HepG2 (cell line): ENCODE results near the gene RHOD. TPM values are rescaled to one million over a fixed set of nuclear protein-coding genes. Genes with fewer than 3 reads are reported as not detected.

Source experiments
- ARID4A ChIP-seq: sonication (generic); formaldehyde crosslinking; IDR thresholded peaks from 2 replicates; pipeline ENCODE4 v1.5.0; 2020; ENCODE audit warnings: mild to moderate bottlenecking, missing genetic modification reagents, borderline replicate concordance
- ARNT ChIP-seq: fragments of 450-650 bp; IDR thresholded peaks from 2 replicates; pipeline ENCODE4 v1.6.1; 2017
- ARNTL ChIP-seq: sonication (generic); formaldehyde crosslinking; IDR thresholded peaks from 2 replicates; pipeline ENCODE4 v1.4.0; 2020; ENCODE audit warnings: mild to moderate bottlenecking, missing genetic modification reagents
- DMAP1 ChIP-seq: IDR thresholded peaks from 2 replicates; pipeline ENCODE4 v1.6.1; 2016
- DMTF1 ChIP-seq: sonication (generic); formaldehyde crosslinking; IDR thresholded peaks from 2 replicates; pipeline ENCODE4 v1.4.0; 2020; ENCODE audit warnings: mild to moderate bottlenecking, missing genetic modification reagents
- ESRRA ChIP-seq: sonication (generic); formaldehyde crosslinking; IDR thresholded peaks from 2 replicates; pipeline ENCODE4 v1.5.1; 2020; ENCODE audit warnings: mild to moderate bottlenecking, low read depth, missing genetic modification reagents
- ETV5 ChIP-seq: IDR thresholded peaks from 2 replicates; pipeline ENCODE4 v1.6.1; 2018; ENCODE audit warnings: missing biosample characterization, missing genetic modification reagents, inconsistent platforms, borderline replicate concordance
- GABPA ChIP-seq, 2 experiments: IDR thresholded peaks; 2 replicates each; pipeline ENCODE4 v1.6.1; 2011 to 2016; ENCODE audit warnings: low read depth in 2 of 2, low read length in 1 of 2, missing biosample characterization in 1 of 2, missing genetic modification characterization in 1 of 2
- HNRNPK ChIP-seq: fragments of 200-400 bp; formaldehyde crosslinking; IDR thresholded peaks from 2 replicates; pipeline ENCODE4 v1.6.1; 2018; ENCODE audit warnings: low read length, low read depth, moderate library complexity, mild to moderate bottlenecking; ENCODE audit not compliant: poor library complexity, severe bottlenecking
- IRX3 ChIP-seq: sonication (generic); formaldehyde crosslinking; IDR thresholded peaks from 2 replicates; pipeline ENCODE4 v1.8.1; 2023; ENCODE audit warnings: mild to moderate bottlenecking, low read depth, missing genetic modification reagents, borderline replicate concordance
- MTA3 ChIP-seq: sonication (generic); formaldehyde crosslinking; IDR thresholded peaks from 2 replicates; pipeline ENCODE4 v1.4.0; 2020; ENCODE audit warnings: missing genetic modification reagents
- PAX8 ChIP-seq: sonication (generic); formaldehyde crosslinking; IDR thresholded peaks from 2 replicates; pipeline ENCODE4 v1.8.0; 2022; ENCODE audit warnings: mild to moderate bottlenecking, missing genetic modification reagents, borderline replicate concordance
- RNF2 ChIP-seq: fragments of 450-650 bp; conservative IDR thresholded peaks from 2 replicates; pipeline ENCODE4 v1.6.1; 2016; ENCODE audit warnings: low read depth
- SAP130 ChIP-seq: IDR thresholded peaks from 2 replicates; pipeline ENCODE4 v1.6.1; 2016; ENCODE audit warnings: low read depth
- TOE1 ChIP-seq: sonication (generic); formaldehyde crosslinking; IDR thresholded peaks from 2 replicates; pipeline ENCODE4 v1.4.0; 2020; ENCODE audit warnings: mild to moderate bottlenecking, missing genetic modification reagents
- ZBTB14 ChIP-seq: sonication (generic); formaldehyde crosslinking; IDR thresholded peaks from 2 replicates; pipeline ENCODE4 v1.4.0; 2020; ENCODE audit warnings: missing genetic modification reagents
- ZBTB21 ChIP-seq: sonication (generic); formaldehyde crosslinking; IDR thresholded peaks from 2 replicates; pipeline ENCODE4 v1.4.0; 2020; ENCODE audit warnings: missing genetic modification reagents
- ZBTB7A ChIP-seq: sonication (generic); formaldehyde crosslinking; IDR thresholded peaks from 2 replicates; pipeline ENCODE4 v1.8.0; 2022; ENCODE audit warnings: mild to moderate bottlenecking, missing genetic modification reagents
- ZNF121 ChIP-seq: sonication (generic); formaldehyde crosslinking; IDR thresholded peaks from 2 replicates; pipeline ENCODE4 v1.5.0; 2020; ENCODE audit warnings: mild to moderate bottlenecking, missing genetic modification reagents
- polyA plus RNA-seq, 8 experiments: library from polyadenylated mRNA; depleted of rRNA in 3 of 8; stranded (reverse) in 7 of 8; unstranded in 1 of 8; fragments of >200 nt; fragmentation: Illumina TruSeq in 4 of 8; extraction: Trizol in 4 of 8; gene quantifications; 2 replicates each; pipeline versions ENCODE4 v1.2.1 to v1.2.3, GENCODE V29; 2011 to 2016; ENCODE audit warnings: low read depth in 4 of 8, missing spikeins in 1 of 8, mixed read lengths in 1 of 8; ENCODE audit not compliant: insufficient read depth in 1 of 8
- total RNA-seq, 5 experiments: library from RNA; depleted of rRNA; stranded (reverse); fragments of >200 nt; fragmentation: Illumina TruSeq; extraction: Trizol; gene quantifications; 2 replicates each; pipeline ENCODE4 v1.2.3, GENCODE V29; 2016; ENCODE audit warnings: low read depth in 1 of 5

The RHOD gene
- total and polyA plus RNA-seq, 2 of the 13 experiments (the other 11 are each of a cell fraction or from before 2014, with no cell fraction given), result 0.27 to 0.98 TPM

- no peak for TF ChIP-seq DMTF1 (CRISPR knock-in tag)
- TF ChIP-seq IRX3 (CRISPR knock-in tag), result no peak
- 0 out of 2 replicates have a peak, but pooled peaks have one; percentile 21 for TF ChIP-seq ZBTB14 (CRISPR knock-in tag)
- no peak for TF ChIP-seq ZBTB21 (CRISPR knock-in tag)
- TF ChIP-seq ARID4A (CRISPR knock-in tag), result peak; percentile 28; the same call in 1 of the 2 replicates
- no peak for TF ChIP-seq PAX8 (CRISPR knock-in tag)
- TF ChIP-seq ESRRA (CRISPR knock-in tag), result no peak
- no peak for TF ChIP-seq DMAP1 (CRISPR knock-in tag)
- no peak for TF ChIP-seq MTA3 (CRISPR knock-in tag)
- TF ChIP-seq GABPA (IDR thresholded peaks at IDR 0.05; ENCODE audit: low read depth, low read length), result peak; percentile 32; the same call in 1 of the 2 replicates
- TF ChIP-seq GABPA (CRISPR knock-in tag; IDR thresholded peaks at IDR 0.05; ENCODE audit: low read depth), result no peak
- no peak for TF ChIP-seq TOE1 (CRISPR knock-in tag)
- TF ChIP-seq HNRNPK, result no peak
- TF ChIP-seq ZNF121 (CRISPR knock-in tag), result peak; percentile 30; the same call in 1 of the 2 replicates
- TF ChIP-seq ARNTL (CRISPR knock-in tag), result 0 out of 2 replicates have a peak, but pooled peaks have one; percentile 24
- no peak for TF ChIP-seq ARNT
- TF ChIP-seq ETV5 (CRISPR knock-in tag), result peak; percentile 25; the same call in 1 of the 2 replicates
- TF ChIP-seq RNF2, result 0 out of 2 replicates have a peak, but pooled peaks have one; percentile 41
- 0 out of 2 replicates have a peak, but pooled peaks have one; percentile 37 for TF ChIP-seq ZBTB7A (CRISPR knock-in tag)
- peak; percentile 41 for TF ChIP-seq SAP130 (CRISPR knock-in tag)
Observed at GRCh38 chr11:67056267-67057204, at the start of gene RHOD (continued).
